Muscle of leg (tissue), 9 donors: Measurements from ENCODE around the gene NQO1. TPM values are rescaled to one million over a fixed set of nuclear protein-coding genes. Genes with fewer than 3 reads are reported as not detected.

ENCODE experiments used
- polyA plus RNA-seq, 8 donors: library from polyadenylated mRNA; unstranded; fragments of 120-200 nt; gene quantifications; one replicate each; pipeline versions ENCODE4 v1.2.1 to v1.2.3, GENCODE V29; 2013; ENCODE audit warnings: inconsistent platforms in 1 of 8, low replicate concordance in 1 of 8; ENCODE audit not compliant: insufficient read length in 8 of 8, insufficient read depth in 1 of 8
- total RNA-seq: library from RNA; stranded (reverse); fragments of 120-200 nt; gene quantifications from one replicate; pipeline ENCODE4 v1.2.4, GENCODE V29; 2013

Gene NQO1
- total and polyA plus RNA-seq, 9 donors, result 7.0 to 13.2 (median 9.1) TPM

Other genes starting within 250 kb of the NQO1 start
- 15.9 TPM for gene NFAT5, start 160.6 kb downstream of the NQO1 start, total RNA-seq
- gene NFAT5, start 160.6 kb downstream of the NQO1 start, polyA plus RNA-seq, result 10 to 100 TPM in 6 of 8 donors, 1 to 10 TPM in 2; 8.2 to 21.1 (median 12.6) TPM
- gene NOB1, start 28.4 kb upstream of the NQO1 start, total RNA-seq, result 16.2 TPM
- gene NOB1, start 28.4 kb upstream of the NQO1 start, polyA plus RNA-seq, result 10 to 100 TPM; 40.9 to 56.6 (median 47.5) TPM
- gene WWP2, start 35.8 kb upstream of the NQO1 start, total RNA-seq, result 14.3 TPM
- 10 to 100 TPM; 15.3 to 19.7 (median 17.0) TPM for gene WWP2, start 35.8 kb upstream of the NQO1 start, polyA plus RNA-seq
- 0.44 TPM for gene CLEC18A, start 224.8 kb upstream of the NQO1 start, total RNA-seq
- gene CLEC18A, start 224.8 kb upstream of the NQO1 start, polyA plus RNA-seq, result 1 to 10 TPM in 1 of 8 donors, under 1 TPM in 6, not detected in 1; 0.29 to 1.1 (median 0.58) TPM